ENCODE measurements around the gene LILRB5. TPM values are rescaled to one million over a fixed set of nuclear protein-coding genes. Genes with fewer than 3 reads are reported as not detected.

LILRB5 gene
- total RNA-seq, 1 donor from 2014 or later = not detected

- peaks cover 2% of the 10 kb centered on the region for H3K9me3 Mint-ChIP-seq (ENCODE audit: low read depth)
- peaks cover 20% of the 10 kb centered on the region for H3K27me3 Mint-ChIP-seq (ENCODE audit: low read depth)
These were observed 9.1 kb upstream of the LILRB5 start for GRCh38 chr19:54266133-54266532.

DNA sequence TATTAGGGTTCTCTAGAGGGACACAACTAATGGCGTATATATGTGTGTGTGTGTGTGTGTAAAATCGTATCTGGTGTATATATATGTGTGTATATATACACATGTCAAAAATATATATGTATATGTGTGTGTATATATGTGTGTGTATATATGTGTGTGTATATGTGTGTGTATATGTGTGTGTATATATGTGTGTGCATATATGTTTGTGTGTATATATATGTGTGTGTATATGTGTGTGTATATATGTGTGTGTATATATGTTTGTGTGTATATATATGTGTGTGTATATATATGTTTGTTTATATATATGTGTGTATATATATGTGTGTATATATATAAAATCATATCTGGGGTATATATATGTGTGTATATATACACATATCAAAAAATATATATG lies 5.4 kb upstream of the LILRB5 start:
- no peak overlapping the region for H3K4me3 Mint-ChIP-seq (ENCODE audit: unreplicated experiment)
- no peaks in the 10 kb centered on the region for H3K4me1 Mint-ChIP-seq (ENCODE audit: low read depth)
- H3K9me3 Mint-ChIP-seq (ENCODE audit: low read depth) = no peaks in the 10 kb centered on the region
- no peak for DNase-seq (ENCODE audit: low spot score)
- no peak overlapping the region for H3K27ac Mint-ChIP-seq (ENCODE audit: unreplicated experiment)
- H3K27me3 Mint-ChIP-seq (ENCODE audit: low read depth) = peaks cover 15% of the 10 kb centered on the region
- H3K36me3 Mint-ChIP-seq (ENCODE audit: low read depth) = no peaks in the 10 kb centered on the region
- TF ChIP-seq, protein P1, sequence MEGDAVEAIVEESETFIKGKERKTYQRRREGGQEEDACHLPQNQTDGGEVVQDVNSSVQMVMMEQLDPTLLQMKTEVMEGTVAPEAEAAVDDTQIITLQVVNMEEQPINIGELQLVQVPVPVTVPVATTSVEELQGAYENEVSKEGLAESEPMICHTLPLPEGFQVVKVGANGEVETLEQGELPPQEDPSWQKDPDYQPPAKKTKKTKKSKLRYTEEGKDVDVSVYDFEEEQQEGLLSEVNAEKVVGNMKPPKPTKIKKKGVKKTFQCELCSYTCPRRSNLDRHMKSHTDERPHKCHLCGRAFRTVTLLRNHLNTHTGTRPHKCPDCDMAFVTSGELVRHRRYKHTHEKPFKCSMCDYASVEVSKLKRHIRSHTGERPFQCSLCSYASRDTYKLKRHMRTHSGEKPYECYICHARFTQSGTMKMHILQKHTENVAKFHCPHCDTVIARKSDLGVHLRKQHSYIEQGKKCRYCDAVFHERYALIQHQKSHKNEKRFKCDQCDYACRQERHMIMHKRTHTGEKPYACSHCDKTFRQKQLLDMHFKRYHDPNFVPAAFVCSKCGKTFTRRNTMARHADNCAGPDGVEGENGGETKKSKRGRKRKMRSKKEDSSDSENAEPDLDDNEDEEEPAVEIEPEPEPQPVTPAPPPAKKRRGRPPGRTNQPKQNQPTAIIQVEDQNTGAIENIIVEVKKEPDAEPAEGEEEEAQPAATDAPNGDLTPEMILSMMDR (IDR thresholded peaks at IDR 0.05) = no peak

More at GRCh38 chr19:54266133-54266532, 9.1 kb upstream of the LILRB5 start:
- no peak overlapping the region for H3K27ac Mint-ChIP-seq (ENCODE audit: unreplicated experiment)
- TF ChIP-seq, protein P1 (IDR thresholded peaks at IDR 0.05) = peak; percentile 78
- H3K4me3 Mint-ChIP-seq (ENCODE audit: unreplicated experiment) = no peak overlapping the region
- H3K4me1 Mint-ChIP-seq (ENCODE audit: low read depth) = no peaks in the 10 kb centered on the region
- H3K36me3 Mint-ChIP-seq (ENCODE audit: low read depth) = no peaks in the 10 kb centered on the region
- DNase-seq (ENCODE audit: low spot score) = no peak

GRCh38 chr19:54262066-54262465 lies 5.0 kb upstream of the LILRB5 start:
- TF ChIP-seq, protein P1 (IDR thresholded peaks at IDR 0.05) = no peak
- DNase-seq (ENCODE audit: low spot score) = no peak
- no peaks in the 10 kb centered on the region for H3K9me3 Mint-ChIP-seq (ENCODE audit: low read depth)
- peaks cover 15% of the 10 kb centered on the region for H3K27me3 Mint-ChIP-seq (ENCODE audit: low read depth)
- H3K4me1 Mint-ChIP-seq (ENCODE audit: low read depth) = no peaks in the 10 kb centered on the region
- H3K4me3 Mint-ChIP-seq (ENCODE audit: unreplicated experiment) = no peak overlapping the region
- H3K36me3 Mint-ChIP-seq (ENCODE audit: low read depth) = no peaks in the 10 kb centered on the region
- H3K27ac Mint-ChIP-seq (ENCODE audit: unreplicated experiment) = no peak overlapping the region

GRCh38 chr19:54256250-54257115 lies 590 bp downstream of the LILRB5 start:
- TF ChIP-seq, protein P1 (IDR thresholded peaks at IDR 0.05) = no peak
- peak; percentile 80 for DNase-seq (ENCODE audit: low spot score)
- Mint-ChIP-seq H3K4me3 (ENCODE audit: unreplicated experiment) (no peak overlapping the region), H3K9me3 (ENCODE audit: low read depth) (no peaks in the 10 kb centered on the region), H3K27ac (ENCODE audit: unreplicated experiment) (no peak overlapping the region), H3K36me3 (ENCODE audit: low read depth) (no peaks in the 10 kb centered on the region), H3K27me3 (ENCODE audit: low read depth) (peaks cover 23% of the 10 kb centered on the region), H3K4me1 (ENCODE audit: low read depth) (no peaks in the 10 kb centered on the region)

GRCh38 chr19:54255105-54255775 lies 1.8 kb downstream of the LILRB5 start:
- no peaks in the 10 kb centered on the region for H3K4me1 Mint-ChIP-seq (ENCODE audit: low read depth)
- H3K27ac Mint-ChIP-seq (ENCODE audit: unreplicated experiment) = no peak overlapping the region
- DNase-seq (ENCODE audit: low spot score) = peak; percentile 82
- H3K36me3 Mint-ChIP-seq (ENCODE audit: low read depth) = no peaks in the 10 kb centered on the region
- no peaks in the 10 kb centered on the region for H3K9me3 Mint-ChIP-seq (ENCODE audit: low read depth)
- peaks cover 22% of the 10 kb centered on the region for H3K27me3 Mint-ChIP-seq (ENCODE audit: low read depth)
- TF ChIP-seq, protein P1 (IDR thresholded peaks at IDR 0.05) = no peak
- no peak overlapping the region for H3K4me3 Mint-ChIP-seq (ENCODE audit: unreplicated experiment)

Data from chondrocyte (in vitro differentiated cells).